Activated CD8-positive, alpha-beta memory T cell treated with anti-CD3 and anti-CD28 coated beads for 1 hour (primary cell): ENCODE measurements around the gene DNMT3L.

Source experiments
- DNase-seq, 2 donors: peaks; one replicate each; pipeline ENCODE4 v3.0.0-alpha.2; 2020; ENCODE audit warnings: low read depth in 1 of 2; ENCODE audit errors: extremely low read depth in 1 of 2

The DNMT3L gene

GRCh38 chr21:44281801-44282200 is 20.1 kb upstream of the DNMT3L start:
- no peak for DNase-seq

GRCh38 chr21:44279354-44280260 is 17.9 kb upstream of the DNMT3L start:
- DNase-seq = no peak

GRCh38 chr21:44275041-44275440 is 13.3 kb upstream of the DNMT3L start:
- DNase-seq = no peak

GRCh38 chr21:44273046-44273445 is 11.3 kb upstream of the DNMT3L start:
- no peak for DNase-seq

GRCh38 chr21:44272284-44272858 is 10.7 kb upstream of the DNMT3L start:
- no peak for DNase-seq

GRCh38 chr21:44271558-44272283 is 10.0 kb upstream of the DNMT3L start:
- no peak for DNase-seq

- DNase-seq = no peak
Observed at GRCh38 chr21:44269090-44269489, 7.4 kb upstream of the DNMT3L start.

GRCh38 chr21:44267655-44268142 is 6.0 kb upstream of the DNMT3L start:
- DNase-seq = no peak

- DNase-seq = no peak
Observed at GRCh38 chr21:44265734-44266270, 4.1 kb upstream of the DNMT3L start.

GRCh38 chr21:44263768-44264167 is 2.1 kb upstream of the DNMT3L start:
- no peak for DNase-seq

- DNase-seq = no peak
Observed at GRCh38 chr21:44263221-44263760, 1.6 kb upstream of the DNMT3L start.

- no peak for DNase-seq
Observed at GRCh38 chr21:44262338-44263056, 800 bp upstream of the DNMT3L start.

- no peak for DNase-seq
Observed at GRCh38 chr21:44260791-44261631, 686 bp downstream of the DNMT3L start.

GRCh38 chr21:44260066-44260465 is 1.6 kb downstream of the DNMT3L start:
- no peak for DNase-seq

- no peak for DNase-seq
Observed at GRCh38 chr21:44259082-44259705, 2.5 kb downstream of the DNMT3L start.

GRCh38 chr21:44258056-44258725 is 3.5 kb downstream of the DNMT3L start:
- DNase-seq = no peak

- DNase-seq = no peak
Observed at GRCh38 chr21:44255511-44255981, 6.2 kb downstream of the DNMT3L start.
